Trophoblast cell (in vitro differentiated cells and primary cell): ENCODE data around the gene JARID2.

Experiments
- DNase-seq, 2 donors: peaks; one replicate each; pipeline ENCODE4 v3.0.0-alpha.2; 2016
- H2AFZ ChIP-seq: 2 replicates; pipeline ENCODE4 v1.6.1; 2013; ENCODE audit warnings: low read length, moderate library complexity, mild to moderate bottlenecking; ENCODE audit not compliant: insufficient read depth, poor library complexity
- H2AK5ac ChIP-seq: 2 replicates; pipeline ENCODE4 v1.6.1; 2013; ENCODE audit warnings: mild to moderate bottlenecking, low read length
- H2BK120ac ChIP-seq: 2 replicates; pipeline ENCODE4 v1.6.1; 2013; ENCODE audit warnings: low read length, mild to moderate bottlenecking, moderate library complexity; ENCODE audit not compliant: insufficient read depth, poor library complexity
- H2BK12ac ChIP-seq: 2 replicates; pipeline ENCODE4 v1.6.1; 2013; ENCODE audit warnings: mild to moderate bottlenecking, low read length, moderate library complexity
- H2BK5ac ChIP-seq: 2 replicates; pipeline ENCODE4 v1.6.1; 2013; ENCODE audit warnings: low read length, low read depth, moderate library complexity, mild to moderate bottlenecking; ENCODE audit not compliant: poor library complexity
- H3K14ac ChIP-seq: 2 replicates; pipeline ENCODE4 v1.6.1; 2013; ENCODE audit warnings: mild to moderate bottlenecking, low read length
- H3K18ac ChIP-seq: 2 replicates; pipeline ENCODE4 v1.6.1; 2013; ENCODE audit warnings: mild to moderate bottlenecking, low read length
- H3K23ac ChIP-seq: 2 replicates; pipeline ENCODE4 v1.6.1; 2013; ENCODE audit warnings: low read length
- H3K27ac ChIP-seq: 2 replicates; pipeline ENCODE4 v1.5.1; 2013; ENCODE audit warnings: low read depth, mild to moderate bottlenecking, inconsistent platforms, low read length, moderate library complexity
- H3K27me3 ChIP-seq: 2 replicates; pipeline ENCODE4 v1.6.1; 2013; ENCODE audit warnings: inconsistent platforms, mild to moderate bottlenecking, low read length, moderate library complexity; ENCODE audit not compliant: insufficient read depth
- H3K36me3 ChIP-seq, 2 experiments: 1 replicate in 1 of 2; 2 replicates in 1 of 2; pipeline ENCODE4 v1.6.1; 2013; ENCODE audit warnings: low read length in 2 of 2, mild to moderate bottlenecking in 2 of 2, moderate library complexity in 1 of 2; ENCODE audit not compliant: insufficient read depth in 2 of 2, control insufficient read depth in 1 of 2
- H3K4ac ChIP-seq: 2 replicates; pipeline ENCODE4 v1.6.1; 2013; ENCODE audit warnings: low read depth, mild to moderate bottlenecking, low read length, moderate library complexity
- H3K4me1 ChIP-seq, 2 experiments: 1 replicate in 1 of 2; 2 replicates in 1 of 2; pipeline ENCODE4 v1.6.1; 2013; ENCODE audit warnings: low read length in 2 of 2, mild to moderate bottlenecking in 2 of 2, moderate library complexity in 1 of 2; ENCODE audit not compliant: insufficient read depth in 2 of 2, control insufficient read depth in 1 of 2
- H3K4me2 ChIP-seq: 2 replicates; pipeline ENCODE4 v1.6.1; 2013; ENCODE audit warnings: inconsistent platforms, mild to moderate bottlenecking, low read length, moderate library complexity
- H3K4me3 ChIP-seq: 2 replicates; pipeline ENCODE4 v1.5.1; 2013; ENCODE audit warnings: mild to moderate bottlenecking, low read depth, low read length, inconsistent platforms
- H3K79me1 ChIP-seq: one replicate; pipeline ENCODE4 v1.6.1; 2013; ENCODE audit warnings: low read length
- H3K79me2 ChIP-seq: 2 replicates; pipeline ENCODE4 v1.6.1; 2013; ENCODE audit warnings: low read length, mild to moderate bottlenecking; ENCODE audit not compliant: control insufficient read depth, insufficient read depth, poor library complexity
- H3K9ac ChIP-seq: 2 replicates; pipeline ENCODE4 v1.6.1; 2013; ENCODE audit warnings: mild to moderate bottlenecking, low read length
- H3K9me3 ChIP-seq: 2 replicates; pipeline ENCODE4 v1.6.1; 2013; ENCODE audit warnings: low read depth, mild to moderate bottlenecking, control low read depth, inconsistent platforms, low read length; ENCODE audit not compliant: insufficient read depth
- H4K12ac ChIP-seq: 2 replicates; pipeline ENCODE4 v1.6.1; 2013; ENCODE audit warnings: low read depth, mild to moderate bottlenecking, low read length, moderate library complexity
- H4K8ac ChIP-seq: 2 replicates; pipeline ENCODE4 v1.6.1; 2013; ENCODE audit warnings: low read depth, mild to moderate bottlenecking, low read length, moderate library complexity
- H4K91ac ChIP-seq: one replicate; pipeline ENCODE4 v1.6.1; 2013; ENCODE audit warnings: low read depth, mild to moderate bottlenecking, low read length, moderate library complexity
- WGBS: extraction: QIAGEN DNeasy Blood & Tissue Kit; methylation state at CpG from one replicate; pipeline ENCODE4 v1.1.7; 2013; ENCODE audit warnings: missing lambda C conversion rate; ENCODE audit not compliant: insufficient read length, insufficient coverage; ENCODE audit errors: extremely low coverage; 5-methylcytosine and 5-hydroxymethylcytosine counted together

JARID2 gene

DNA sequence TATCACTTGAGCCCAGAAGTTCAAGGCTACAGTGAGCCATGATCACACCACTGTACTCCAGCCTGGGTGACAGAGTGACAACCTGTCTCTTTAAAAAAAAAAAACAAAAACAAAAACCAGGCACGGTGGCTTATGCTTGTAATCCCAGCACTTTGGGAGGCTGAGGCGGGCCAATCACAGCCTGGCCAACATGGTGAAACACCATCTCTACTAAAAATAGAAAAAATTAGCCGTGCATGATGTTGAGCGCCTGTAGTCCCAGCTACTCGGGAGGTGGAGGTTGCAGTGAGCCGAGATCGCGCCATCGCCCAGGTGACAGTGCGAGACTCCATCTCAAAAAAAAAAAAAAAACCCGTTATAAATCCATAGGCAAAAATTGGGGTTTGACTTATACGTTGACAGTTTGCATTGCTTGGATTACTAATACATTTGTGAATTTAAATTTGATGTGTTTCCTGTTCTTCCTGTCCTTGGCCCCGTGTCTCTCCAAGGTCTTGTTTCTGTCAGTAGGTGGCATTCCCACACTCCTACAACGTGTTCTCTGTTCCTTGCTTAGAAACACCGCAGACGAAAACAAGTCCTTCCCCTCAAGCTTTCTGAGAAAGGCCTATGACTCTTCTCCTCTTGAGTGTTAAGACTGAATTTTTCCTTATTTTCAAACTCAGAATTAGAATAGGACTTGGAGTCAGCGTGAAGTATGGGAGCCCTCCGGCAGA lies 269.9 kb downstream of the JARID2 start:
- Histone ChIP-seq H3K4me2 (no peak overlapping the region), H3K4me3 (no peak overlapping the region), H3K18ac (no peak overlapping the region), H4K12ac (no peak overlapping the region), H3K14ac (no peak overlapping the region), H4K8ac (no peak overlapping the region), H3K9me3 (no peaks in the 10 kb centered on the region), H3K4me1 (peaks cover 10 to 12% of the 10 kb centered on the region in 2 experiments), H3K79me2 (no peaks in the 10 kb centered on the region), H2BK5ac (no peak overlapping the region), H3K27me3 (no peaks in the 10 kb centered on the region), H2BK120ac (no peak overlapping the region), H2AFZ (no peak overlapping the region), H2AK5ac (no peak overlapping the region), H3K27ac (no peak overlapping the region), H3K23ac (no peak overlapping the region), H2BK12ac (no peak overlapping the region), H3K36me3 (peaks cover 56 to 71% of the 10 kb centered on the region in 2 experiments), H4K91ac (no peak overlapping the region), H3K9ac (no peak overlapping the region), H3K4ac (no peak overlapping the region), H3K79me1 (no peaks in the 10 kb centered on the region)
- no CpG with 5 or more reads among the region's 18 CpGs for WGBS
- DNase-seq, result no peak

DNA sequence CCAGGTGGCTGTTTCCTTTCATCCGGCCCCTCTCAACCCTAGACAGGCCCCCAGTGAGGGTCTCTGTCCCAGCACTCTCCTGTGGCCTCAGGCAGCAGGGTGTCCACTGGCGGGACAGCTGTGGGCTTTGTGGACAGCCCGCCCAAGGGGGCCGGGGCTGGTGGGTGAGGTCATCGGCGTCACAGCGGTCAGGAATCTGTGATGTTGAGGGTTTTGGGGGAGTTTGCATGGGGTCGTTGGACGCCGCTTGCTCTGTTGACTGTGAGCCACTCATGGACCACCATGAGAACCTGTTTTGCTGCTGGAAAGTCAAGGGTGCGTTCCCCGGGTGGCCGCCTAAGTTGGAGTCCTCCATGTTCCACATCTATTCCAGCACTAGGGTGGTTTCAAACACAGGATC lies 270.5 kb downstream of the JARID2 start:
- WGBS, result no CpG with 5 or more reads among the region's 13 CpGs

DNA sequence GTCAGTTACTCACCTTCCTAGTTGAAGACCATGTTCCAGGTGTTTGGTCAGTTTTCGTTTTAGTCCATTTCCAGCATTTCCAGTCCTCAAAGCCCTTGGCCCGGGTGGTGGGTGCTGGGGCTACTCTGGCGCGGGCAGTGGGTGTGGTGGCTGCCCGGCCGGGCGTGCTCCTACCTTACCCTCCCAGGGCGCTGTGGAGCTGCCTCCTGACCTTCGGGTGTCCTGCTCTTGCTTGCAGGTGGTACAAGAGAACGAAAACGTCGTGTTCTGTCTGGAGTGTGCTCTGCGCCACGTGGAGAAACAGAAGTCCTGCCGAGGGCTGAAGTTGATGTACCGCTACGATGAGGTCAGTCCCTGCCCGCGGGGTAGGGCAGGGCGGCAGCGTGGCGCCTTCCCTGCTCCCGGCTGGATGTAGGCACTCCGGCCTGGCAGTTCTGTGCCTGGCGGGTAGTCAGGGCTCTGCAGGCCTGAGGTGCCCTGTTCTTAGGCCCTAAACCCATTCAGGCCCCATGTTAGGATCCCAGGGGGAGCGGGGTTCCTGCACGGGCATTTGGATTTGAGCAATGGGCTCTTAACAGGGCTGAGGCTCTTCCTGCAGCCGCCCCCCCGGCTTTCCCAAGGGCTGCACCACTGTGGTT lies 271.2 kb downstream of the JARID2 start:
- H3K4ac ChIP-seq, result no peak overlapping the region
- H3K79me2 ChIP-seq, result no peaks in the 10 kb centered on the region
- H4K8ac ChIP-seq, result no peak overlapping the region
- H4K91ac ChIP-seq, result no peak overlapping the region
- no peak for DNase-seq
- WGBS, result no CpG with 5 or more reads among the region's 29 CpGs
- no peak overlapping the region for H2BK5ac ChIP-seq
- no peak overlapping the region for H2AK5ac ChIP-seq
- H3K27ac ChIP-seq, result no peak overlapping the region
- no peaks in the 10 kb centered on the region for H3K27me3 ChIP-seq
- H2BK12ac ChIP-seq, result no peak overlapping the region
- H3K36me3 ChIP-seq, result peaks cover 46 to 62% of the 10 kb centered on the region in 2 experiments
- no peak overlapping the region for H2BK120ac ChIP-seq
- H3K23ac ChIP-seq, result no peak overlapping the region
- no peak overlapping the region for H3K4me2 ChIP-seq
- no peak overlapping the region for H2AFZ ChIP-seq
- no peak overlapping the region for H4K12ac ChIP-seq
- no peak overlapping the region for H3K18ac ChIP-seq
- H3K14ac ChIP-seq, result no peak overlapping the region
- H3K4me1 ChIP-seq, result peaks cover 10 to 12% of the 10 kb centered on the region in 2 experiments
- H3K9ac ChIP-seq, result no peak overlapping the region
- no peaks in the 10 kb centered on the region for H3K79me1 ChIP-seq
- no peak overlapping the region for H3K4me3 ChIP-seq
- no peaks in the 10 kb centered on the region for H3K9me3 ChIP-seq

More for the DNA sequence above, 270.5 kb downstream of the JARID2 start:
- Histone ChIP-seq H3K36me3 (peaks cover 51 to 67% of the 10 kb centered on the region in 2 experiments), H3K27me3 (no peaks in the 10 kb centered on the region), H2BK120ac (no peak overlapping the region), H3K18ac (peak overlapping the region; percentile 4), H3K27ac (no peak overlapping the region), H2BK5ac (no peak overlapping the region), H3K9ac (no peak overlapping the region), H3K4ac (no peak overlapping the region), H2BK12ac (no peak overlapping the region), H3K9me3 (no peaks in the 10 kb centered on the region), H4K12ac (no peak overlapping the region), H4K91ac (no peak overlapping the region), H2AFZ (no peak overlapping the region), H3K4me1 (peaks cover 10 to 12% of the 10 kb centered on the region in 2 experiments), H3K79me1 (no peaks in the 10 kb centered on the region), H2AK5ac (no peak overlapping the region), H3K23ac (no peak overlapping the region), H4K8ac (no peak overlapping the region), H3K79me2 (no peaks in the 10 kb centered on the region), H3K4me2 (no peak overlapping the region), H3K14ac (no peak overlapping the region), H3K4me3 (no peak overlapping the region)
- no peak for DNase-seq

DNA sequence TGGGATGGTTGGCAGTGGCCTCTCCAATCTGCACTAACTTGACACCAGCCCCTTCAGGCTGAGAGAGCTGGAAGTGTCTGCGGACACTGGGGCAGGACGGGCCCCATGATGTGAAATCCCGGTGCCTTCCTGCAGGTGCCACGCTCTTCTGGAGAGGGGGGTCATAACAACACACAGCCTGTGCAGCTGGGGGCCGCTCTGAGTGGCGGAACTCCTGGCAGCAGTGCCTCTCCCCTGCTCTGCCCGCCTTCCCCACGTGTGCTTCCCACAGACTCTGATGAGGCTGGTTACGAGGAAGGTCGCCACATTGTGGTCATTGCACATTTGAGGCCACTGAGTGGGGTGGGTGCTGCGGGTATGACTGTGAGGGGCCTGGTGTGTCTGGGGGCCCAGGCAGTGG lies 271.7 kb downstream of the JARID2 start:
- WGBS, result no CpG with 5 or more reads among the region's 11 CpGs
- no peak overlapping the region for H2BK120ac ChIP-seq

More for the DNA sequence above, 271.7 kb downstream of the JARID2 start:
- Histone ChIP-seq H3K79me2 (no peaks in the 10 kb centered on the region), H3K4ac (no peak overlapping the region), H3K4me1 (peaks cover 10 to 12% of the 10 kb centered on the region in 2 experiments), H2AFZ (no peak overlapping the region), H4K12ac (peak overlapping the region; percentile 1), H4K8ac (no peak overlapping the region), H3K36me3 (peaks cover 48 to 65% of the 10 kb centered on the region in 2 experiments), H3K4me2 (no peak overlapping the region), H2BK5ac (no peak overlapping the region), H2AK5ac (no peak overlapping the region), H3K4me3 (no peak overlapping the region), H3K79me1 (no peaks in the 10 kb centered on the region), H3K27ac (peak overlapping the region; percentile 4), H3K9me3 (no peaks in the 10 kb centered on the region), H2BK12ac (peak overlapping the region; percentile 3), H3K18ac (peak overlapping the region; percentile 22), H3K27me3 (no peaks in the 10 kb centered on the region), H3K14ac (peak overlapping the region; percentile 9), H3K9ac (no peak overlapping the region), H3K23ac (no peak overlapping the region), H4K91ac (no peak overlapping the region)
- DNase-seq, result no peak
